Measurements from ENCODE around the gene SRP68.

DNA sequence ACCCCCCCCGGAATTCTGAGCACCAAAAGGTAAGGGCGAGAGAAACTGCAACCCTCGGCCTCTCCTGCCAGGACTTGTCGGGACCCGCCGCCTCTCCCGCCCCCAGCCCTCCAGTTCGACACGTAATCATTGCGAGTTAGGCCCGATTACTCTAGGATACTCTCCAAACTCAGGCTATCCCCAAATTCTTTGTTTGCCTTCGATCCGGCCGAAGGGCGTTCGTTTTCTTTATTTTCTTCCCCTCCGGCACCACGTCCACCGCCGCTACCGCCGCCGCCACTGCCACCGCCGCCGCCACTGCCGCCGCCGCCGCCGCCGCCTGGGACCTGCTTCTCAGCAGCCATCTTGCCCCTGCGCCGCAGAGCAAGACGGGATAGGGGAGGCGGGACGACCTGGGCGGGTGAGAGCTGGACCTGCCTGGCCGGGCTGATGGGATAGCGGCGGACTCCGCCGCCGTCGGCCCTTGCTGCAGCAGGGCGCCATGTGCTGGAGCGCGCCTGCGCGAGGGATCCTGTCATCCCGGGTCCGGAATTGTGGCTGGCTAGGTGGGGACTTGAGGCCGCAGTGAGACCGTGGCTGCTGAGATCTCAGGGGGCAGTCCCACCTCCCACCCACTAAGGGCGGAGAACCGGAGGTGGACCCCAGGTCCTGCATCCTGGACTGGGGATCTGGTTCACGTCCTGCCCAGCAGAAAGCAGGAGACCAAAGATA lies at the start of gene SRP68:
- no peak for TF ChIP-seq EZH2 (IDR thresholded peaks at IDR 0.05)
- TF ChIP-seq POLR2AphosphoS5 (IDR thresholded peaks at IDR 0.05; ENCODE audit: borderline replicate concordance, low read depth, low read length): peak; percentile 88
